IMR-90 (cell line): Measurements from ENCODE around the gene POLR3GL.
"Not testable (repeated sequence)": the region's sequence is repeated elsewhere in the genome, so short reads cannot be mapped to it uniquely, and the experiment has no call there.

Experiments used
- BHLHE40 ChIP-seq: fragments of 150-350 bp; IDR thresholded peaks from 2 replicates; pipeline ENCODE4 v1.6.1; 2016; ENCODE audit warnings: mild to moderate bottlenecking, low read depth, low read length
- CEBPB ChIP-seq: IDR thresholded peaks from 2 replicates; pipeline ENCODE4 v1.6.1; 2012; ENCODE audit warnings: low read depth, low read length, improper control_type of control experiment
- MAFK ChIP-seq: IDR thresholded peaks from 2 replicates; pipeline ENCODE4 v1.6.1; 2012; ENCODE audit warnings: low read depth, low read length, improper control_type of control experiment
- MXI1 ChIP-seq: IDR thresholded peaks from 2 replicates; pipeline ENCODE4 v1.6.1; 2012; ENCODE audit warnings: low read depth, mild to moderate bottlenecking, low read length, moderate library complexity, borderline replicate concordance
- POLR2A ChIP-seq: IDR thresholded peaks from 2 replicates; pipeline ENCODE4 v1.6.1; 2012; ENCODE audit warnings: mild to moderate bottlenecking, low read depth, low read length
- RAD21 ChIP-seq: IDR thresholded peaks from 2 replicates; pipeline ENCODE4 v1.6.1; 2012; ENCODE audit warnings: low read length, improper control_type of control experiment
- RFX5 ChIP-seq: IDR thresholded peaks from 2 replicates; pipeline ENCODE4 v1.8.0; 2012; ENCODE audit warnings: low read depth, mild to moderate bottlenecking, low read length, moderate library complexity
- TF ChIP-seq, protein P1 (sequence below): conservative IDR thresholded peaks from 2 replicates; pipeline ENCODE4 v1.5.1; 2012; ENCODE audit warnings: mild to moderate bottlenecking, low read depth, low read length, improper control_type of control experiment

- TF ChIP-seq, protein P1, sequence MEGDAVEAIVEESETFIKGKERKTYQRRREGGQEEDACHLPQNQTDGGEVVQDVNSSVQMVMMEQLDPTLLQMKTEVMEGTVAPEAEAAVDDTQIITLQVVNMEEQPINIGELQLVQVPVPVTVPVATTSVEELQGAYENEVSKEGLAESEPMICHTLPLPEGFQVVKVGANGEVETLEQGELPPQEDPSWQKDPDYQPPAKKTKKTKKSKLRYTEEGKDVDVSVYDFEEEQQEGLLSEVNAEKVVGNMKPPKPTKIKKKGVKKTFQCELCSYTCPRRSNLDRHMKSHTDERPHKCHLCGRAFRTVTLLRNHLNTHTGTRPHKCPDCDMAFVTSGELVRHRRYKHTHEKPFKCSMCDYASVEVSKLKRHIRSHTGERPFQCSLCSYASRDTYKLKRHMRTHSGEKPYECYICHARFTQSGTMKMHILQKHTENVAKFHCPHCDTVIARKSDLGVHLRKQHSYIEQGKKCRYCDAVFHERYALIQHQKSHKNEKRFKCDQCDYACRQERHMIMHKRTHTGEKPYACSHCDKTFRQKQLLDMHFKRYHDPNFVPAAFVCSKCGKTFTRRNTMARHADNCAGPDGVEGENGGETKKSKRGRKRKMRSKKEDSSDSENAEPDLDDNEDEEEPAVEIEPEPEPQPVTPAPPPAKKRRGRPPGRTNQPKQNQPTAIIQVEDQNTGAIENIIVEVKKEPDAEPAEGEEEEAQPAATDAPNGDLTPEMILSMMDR: not testable (repeated sequence)
- not testable (repeated sequence) for TF ChIP-seq CEBPB, POLR2A, MAFK, MXI1, RAD21, RFX5, BHLHE40
These were observed 31.9 kb upstream of the POLR3GL start for GRCh38 chr1:145932522-145933009.
